ENCODE data around the gene SLC13A5.

- TF ChIP-seq SUZ12 (IDR thresholded peaks at IDR 0.05; ENCODE audit: extremely low read depth, insufficient read depth, insufficient read length): no peak
- no peak for TF ChIP-seq YY1 (IDR thresholded peaks at IDR 0.05; ENCODE audit: insufficient read depth, insufficient read length)
These were observed 51.7 kb downstream of the SLC13A5 start for GRCh38 chr17:6661464-6661848.

All from NT2/D1 (cell line).